K562 (cell line): ENCODE results near the gene ARHGAP10. TPM values are rescaled to one million over a fixed set of nuclear protein-coding genes. Genes with fewer than 3 reads are reported as not detected.

Source experiments
- ATAC-seq: fragments of 200-7000 bp; cut with Tn5 transposase; 3 replicates; pipeline ENCODE4 v1.9.1; 2020; ENCODE audit warnings: moderate library complexity
- BruUV-seq: library from RNA; stranded (reverse); fragments of 400-500 nt; replicated peaks from 2 replicates; lab custom pipeline; 2021; lab: Mats Ljungman, UMichigan
- CTCF ChIA-PET: fragments of 300-600 bp; formaldehyde crosslinking; extraction: SDS; loops from one replicate; lab custom pipeline; 2021; ENCODE audit warnings: low intra/inter-chr PET ratio; lab: Yijun Ruan, JAX
- POLR2A ChIA-PET: fragments of 300-600, 350-650 bp; sonication (Branson Sonifier 250); formaldehyde crosslinking; extraction: SDS; loops from one replicate; lab custom pipeline; 2021; ENCODE audit warnings: antibody characterized with exemption, inconsistent platforms; lab: Yijun Ruan, JAX
- DNase-seq, 4 experiments: peaks; one replicate each; pipeline versions ENCODE4 v3.0.0 to v3.0.0-alpha.2; 2011 to 2018; ENCODE audit warnings: low spot score in 3 of 4, mixed read lengths in 3 of 4; ENCODE audit errors: extremely low read depth in 1 of 4
- FAIRE-seq: peaks from 2 replicates; lab custom pipeline; 2011; peaks lifted over from hg19 to GRCh38; lab: Jason Lieb, UNC
- H2AFZ ChIP-seq: 2 replicates; pipeline ENCODE4 v1.6.0; 2011; ENCODE audit warnings: low read depth, low read length, control low read depth, inconsistent platforms
- H3K27ac ChIP-seq: fragments of 200-600 bp; 3 replicates; pipeline ENCODE4 v1.8.0; 2011; ENCODE audit warnings: low read depth, mild to moderate bottlenecking, control low read depth, inconsistent platforms, low read length, moderate library complexity, mixed read lengths; ENCODE audit errors: extremely low read depth
- H3K27me3 ChIP-seq, 2 experiments: fragments of 300-600 bp in 1 of 2; 2 replicates in 1 of 2; 3 replicates in 1 of 2; pipeline versions ENCODE4 v1.6.0 to v1.8.0; 2011; ENCODE audit warnings: inconsistent platforms in 2 of 2, low read length in 2 of 2, mild to moderate bottlenecking in 1 of 2, mixed read lengths in 1 of 2, moderate library complexity in 1 of 2; ENCODE audit not compliant: control insufficient read depth in 2 of 2, insufficient read depth in 2 of 2
- H3K36me3 ChIP-seq: fragments of 300-600 bp; 3 replicates; pipeline ENCODE4 v1.8.0; 2011; ENCODE audit warnings: mild to moderate bottlenecking, low read length, inconsistent platforms; ENCODE audit not compliant: control insufficient read depth, insufficient read depth
- H3K4me1 ChIP-seq, 2 experiments: fragments of 200-600 bp in 1 of 2; replicated peaks in 1 of 2; 2 replicates in 1 of 2; 3 replicates in 1 of 2; pipeline versions ENCODE4 v1.5.1 to v1.8.0; 2011; ENCODE audit warnings: inconsistent platforms in 2 of 2, low read length in 2 of 2, mild to moderate bottlenecking in 1 of 2, mixed read lengths in 1 of 2, moderate library complexity in 1 of 2; ENCODE audit not compliant: control insufficient read depth in 2 of 2, insufficient read depth in 2 of 2
- H3K4me2 ChIP-seq: 2 replicates; pipeline ENCODE4 v1.6.1; 2011; ENCODE audit warnings: low read length, control low read depth, inconsistent platforms, mixed read lengths; ENCODE audit not compliant: insufficient read depth
- H3K4me3 ChIP-seq: fragments of 200-600 bp; sonication (generic), shearing (Covaris generic); 2 replicates; pipeline ENCODE4 v1.5.1; 2016; ENCODE audit warnings: control low read depth, inconsistent platforms
- H3K79me2 ChIP-seq: fragments of 200-600 bp; 3 replicates; pipeline ENCODE4 v1.8.0; 2011; ENCODE audit warnings: low read length, inconsistent platforms; ENCODE audit not compliant: control insufficient read depth, insufficient read depth
- H3K9ac ChIP-seq, 2 experiments: 2 replicates each; pipeline versions ENCODE4 v1.6.0 to v1.6.1; 2011; ENCODE audit warnings: low read depth in 2 of 2, low read length in 2 of 2, control low read depth in 1 of 2, inconsistent platforms in 1 of 2, mild to moderate bottlenecking in 1 of 2, mixed read lengths in 1 of 2; ENCODE audit not compliant: insufficient read depth in 1 of 2
- H3K9me1 ChIP-seq: one replicate; pipeline ENCODE4 v1.6.0; 2011; ENCODE audit warnings: inconsistent platforms, mild to moderate bottlenecking, low read length, moderate library complexity; ENCODE audit not compliant: control insufficient read depth, insufficient read depth
- H3K9me3 ChIP-seq: replicated peaks from 2 replicates; pipeline ENCODE4 v1.5.1; 2011; ENCODE audit warnings: low read depth, low read length, inconsistent platforms; ENCODE audit not compliant: control insufficient read depth, insufficient read depth
- H4K20me1 ChIP-seq: replicated peaks from 2 replicates; pipeline ENCODE4 v1.6.1; 2011; ENCODE audit warnings: low read length, inconsistent platforms, mixed read lengths; ENCODE audit not compliant: control insufficient read depth, insufficient read depth
- GTF2F1 ChIP-seq: IDR thresholded peaks from 2 replicates; pipeline ENCODE4 v1.6.1; 2011; ENCODE audit warnings: low read depth, low read length, improper control_type of control experiment
- MBD2 ChIP-seq: sonication (generic); IDR thresholded peaks from 2 replicates; pipeline ENCODE4 v1.6.1; 2016; ENCODE audit warnings: low read depth, borderline replicate concordance
- PHB ChIP-seq: fragments of 250-450 bp; sonication (Bioruptor Pico); IDR thresholded peaks from 2 replicates; pipeline ENCODE4 v1.5.0; 2021
- YBX1 ChIP-seq: fragments of 450-650 bp; IDR thresholded peaks from 2 replicates; pipeline ENCODE4 v1.7.1; 2016; ENCODE audit warnings: mild to moderate bottlenecking
- WGBS: fragments of 100-300 bp; shearing (Covaris generic); methylation state at CpG from one replicate; pipeline ENCODE4 v1.1.6; 2016; ENCODE audit warnings: low coverage, mixed read lengths; ENCODE audit not compliant: insufficient coverage; ENCODE audit errors: missing lambda C conversion rate; 5-methylcytosine and 5-hydroxymethylcytosine counted together
- in situ Hi-C: fragments of 300-500 bp; cut with MboI; formaldehyde crosslinking; loops from 4 replicates; pipeline ENCODE4 v1.15.0; 2018; ENCODE audit warnings: inconsistent platforms, mixed read lengths
- intact Hi-C: fragments of 100-400 bp; cut with micrococcal nuclease; formaldehyde crosslinking; loops from 2 replicates; pipeline ENCODE4 v1.14.2; 2022
- polyA plus RNA-seq, 8 experiments: library from polyadenylated mRNA; depleted of rRNA in 4 of 8; stranded (reverse) in 5 of 8; unstranded in 3 of 8; fragments of >200 nt; fragmentation: Nextera tagmentation in 2 of 8; fragmentation: Illumina TruSeq in 1 of 8; extraction: Ambion mirVana in 2 of 8; extraction: Trizol in 1 of 8; gene quantifications; 2 replicates each; pipeline versions ENCODE4 v1.2.1 to v1.2.3, GENCODE V29; 2011 to 2014; ENCODE audit warnings: inconsistent platforms in 1 of 8, missing spikeins in 1 of 8
- total RNA-seq, 7 experiments: library from RNA; depleted of rRNA in 6 of 7; stranded (reverse); fragments of >200 nt in 6 of 7; fragmentation: Illumina TruSeq in 2 of 7; extraction: Trizol in 2 of 7; gene quantifications; 2 replicates each; pipeline versions ENCODE4 v1.2.1 to v1.2.3, GENCODE V29; 2011 to 2021; ENCODE audit warnings: low replicate concordance in 1 of 7
- TF ChIP-seq, protein P1 (sequence below): fragments of 200-400 bp; formaldehyde crosslinking; IDR thresholded peaks from 2 replicates; pipeline ENCODE4 v1.6.1; 2017; ENCODE audit warnings: mild to moderate bottlenecking, low read depth, low read length, moderate library complexity
- TF ChIP-seq, protein P2 (sequence below): sonication (generic); formaldehyde crosslinking; IDR thresholded peaks from 2 replicates; pipeline ENCODE4 v1.5.0; 2020; ENCODE audit warnings: missing genetic modification reagents

The ARHGAP10 gene
- total and polyA plus RNA-seq, 9 of the 15 experiments (the other 6 are each of a cell fraction or from before 2014, with no cell fraction given), result 0.03 to 0.22 (median 0.06) TPM; not detected in 3

DNA sequence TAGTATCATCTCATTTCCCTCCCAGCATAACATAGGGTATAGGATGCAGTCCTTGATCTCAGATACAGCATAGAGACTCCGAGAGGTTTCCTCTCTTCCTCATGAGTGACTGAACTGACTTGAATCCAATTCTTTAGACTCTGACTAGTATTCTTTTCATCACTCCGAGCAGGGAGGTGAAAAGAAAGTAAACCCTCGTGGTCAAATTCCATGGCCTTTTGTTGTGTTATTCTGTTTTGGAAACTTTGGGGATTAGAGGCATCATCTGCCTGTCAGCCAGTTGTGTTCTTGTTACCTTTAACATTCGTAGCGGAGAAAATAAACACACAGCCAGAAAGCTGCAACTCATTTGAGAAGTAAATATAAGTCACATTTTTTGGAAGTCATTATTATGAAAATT, 206.6 kb downstream of the ARHGAP10 start:
- 0% methylated on average over 5 of the region's 5 CpGs for WGBS
- Histone ChIP-seq H3K27ac (no peak overlapping the region), H3K9ac (no peak overlapping the region), H3K4me3 (no peak overlapping the region), H2AFZ (no peak overlapping the region), H3K4me2 (no peak overlapping the region), H3K27me3 (no peaks in the 10 kb centered on the region; a peak in 1 of 5 replicates), H3K36me3 (no peaks in the 10 kb centered on the region), H3K9me3 (no peaks in the 10 kb centered on the region), H4K20me1 (no peaks in the 10 kb centered on the region), H3K79me2 (no peaks in the 10 kb centered on the region), H3K9me1 (no peaks in the 10 kb centered on the region), H3K4me1 (no peaks in the 10 kb centered on the region)
- ATAC-seq, result no peak
- BruUV-seq, result no TSS peak
- FAIRE-seq, result no peak
- no peak for DNase-seq
- ChIA-PET CTCF (no interaction called here), POLR2A (no interaction called here)
- intact Hi-C loops (no loop called here), in situ Hi-C loops (no loop called here)
- TF ChIP-seq YBX1 (no peak), PHB (CRISPR knock-in tag) (no peak), MBD2 (no peak), GTF2F1 (no peak)
- TF ChIP-seq, protein P1, sequence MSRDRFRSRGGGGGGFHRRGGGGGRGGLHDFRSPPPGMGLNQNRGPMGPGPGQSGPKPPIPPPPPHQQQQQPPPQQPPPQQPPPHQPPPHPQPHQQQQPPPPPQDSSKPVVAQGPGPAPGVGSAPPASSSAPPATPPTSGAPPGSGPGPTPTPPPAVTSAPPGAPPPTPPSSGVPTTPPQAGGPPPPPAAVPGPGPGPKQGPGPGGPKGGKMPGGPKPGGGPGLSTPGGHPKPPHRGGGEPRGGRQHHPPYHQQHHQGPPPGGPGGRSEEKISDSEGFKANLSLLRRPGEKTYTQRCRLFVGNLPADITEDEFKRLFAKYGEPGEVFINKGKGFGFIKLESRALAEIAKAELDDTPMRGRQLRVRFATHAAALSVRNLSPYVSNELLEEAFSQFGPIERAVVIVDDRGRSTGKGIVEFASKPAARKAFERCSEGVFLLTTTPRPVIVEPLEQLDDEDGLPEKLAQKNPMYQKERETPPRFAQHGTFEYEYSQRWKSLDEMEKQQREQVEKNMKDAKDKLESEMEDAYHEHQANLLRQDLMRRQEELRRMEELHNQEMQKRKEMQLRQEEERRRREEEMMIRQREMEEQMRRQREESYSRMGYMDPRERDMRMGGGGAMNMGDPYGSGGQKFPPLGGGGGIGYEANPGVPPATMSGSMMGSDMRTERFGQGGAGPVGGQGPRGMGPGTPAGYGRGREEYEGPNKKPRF, result no peak
- TF ChIP-seq, protein P2, sequence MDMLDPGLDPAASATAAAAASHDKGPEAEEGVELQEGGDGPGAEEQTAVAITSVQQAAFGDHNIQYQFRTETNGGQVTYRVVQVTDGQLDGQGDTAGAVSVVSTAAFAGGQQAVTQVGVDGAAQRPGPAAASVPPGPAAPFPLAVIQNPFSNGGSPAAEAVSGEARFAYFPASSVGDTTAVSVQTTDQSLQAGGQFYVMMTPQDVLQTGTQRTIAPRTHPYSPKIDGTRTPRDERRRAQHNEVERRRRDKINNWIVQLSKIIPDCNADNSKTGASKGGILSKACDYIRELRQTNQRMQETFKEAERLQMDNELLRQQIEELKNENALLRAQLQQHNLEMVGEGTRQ, result no peak
